ENCODE measurements around the gene OR14A2.

DNA sequence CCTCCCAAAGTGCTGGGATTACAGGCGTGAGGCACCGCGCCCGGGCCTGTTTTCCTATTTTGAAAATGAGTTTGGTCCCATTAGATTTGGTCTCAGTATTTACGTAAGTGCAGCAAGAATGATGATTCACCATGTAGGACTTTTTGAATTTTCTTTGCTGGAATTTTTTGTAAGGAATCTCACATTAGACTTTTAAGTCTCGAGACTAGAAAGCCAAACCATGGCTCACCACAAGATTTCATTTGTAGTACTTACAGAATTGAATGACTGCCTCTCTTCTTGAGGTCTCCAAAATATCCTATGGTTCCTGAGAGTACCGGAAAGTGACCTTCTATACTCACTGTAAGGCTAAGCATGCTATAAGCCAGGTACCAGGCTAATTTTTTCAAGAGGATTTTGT, 325 bp downstream of the OR14A2 start:
- TF ChIP-seq CTCF (IDR thresholded peaks at IDR 0.05; ENCODE audit: insufficient read depth, low read length) (no peak), POLR2AphosphoS5 (IDR thresholded peaks at IDR 0.05; ENCODE audit: low read depth) (no peak)

Measured in HL-60 (cell line).